Right lobe of liver (tissue), 6 donors: Measurements from ENCODE around the gene CREBZF. TPM values are rescaled to one million over a fixed set of nuclear protein-coding genes. Genes with fewer than 3 reads are reported as not detected.

Source experiments
- ATAC-seq, 4 donors: fragments of 200-7000 bp; cut with Tn5 transposase; one replicate each; pipeline ENCODE4 v1.9.1; 2020; ENCODE audit warnings: mild to moderate bottlenecking in 4 of 4, moderate library complexity in 4 of 4
- DNase-seq, 3 donors: peaks; one replicate each; pipeline ENCODE4 v3.0.0-alpha.2; 2020
- H3K27ac ChIP-seq, 3 donors: fragments of 200-600 bp; one replicate each; pipeline ENCODE4 v1.8.0; 2022
- H3K27me3 ChIP-seq, 2 donors: fragments of 200-600 bp; one replicate each; pipeline ENCODE4 v1.8.0; 2022
- H3K36me3 ChIP-seq, 4 donors: fragments of 200-600 bp; sonication (generic) in 1 of 4; one replicate each; pipeline versions ENCODE4 v1.5.1 to v1.8.0; 2017 to 2022; ENCODE audit warnings: control low read depth in 1 of 4
- H3K4me1 ChIP-seq, 4 donors: fragments of 200-600 bp; sonication (generic) in 1 of 4; one replicate each; pipeline versions ENCODE4 v1.5.1 to v1.8.0; 2017 to 2022; ENCODE audit warnings: control low read depth in 1 of 4
- H3K4me3 ChIP-seq, 3 donors: fragments of 200-600 bp; one replicate each; pipeline ENCODE4 v1.8.0; 2022
- H3K9me3 ChIP-seq, 4 donors: fragments of 200-600 bp; sonication (generic) in 1 of 4; one replicate each; pipeline versions ENCODE4 v1.5.1 to v1.8.0; 2017 to 2022; ENCODE audit warnings: control low read depth in 1 of 4
- POLR2A ChIP-seq: fragments of 450-650 bp; IDR thresholded peaks from one replicate; pipeline ENCODE4 v1.6.1; 2017; ENCODE audit warnings: antibody characterized with exemption, mild to moderate bottlenecking
- WGBS: methylation state at CpG from one replicate; pipeline ENCODE4 v1.1.6; 2018; ENCODE audit warnings: low coverage, low lambda C conversion rate; ENCODE audit not compliant: insufficient coverage; ENCODE audit errors: missing lambda C conversion rate; 5-methylcytosine and 5-hydroxymethylcytosine counted together
- intact Hi-C, 2 donors: fragments of 100-400 bp; cut with DNase I; formaldehyde crosslinking; loops; one replicate each; pipeline versions ENCODE4 v1.11.2 to v1.14.1; 2022
- total RNA-seq, 6 experiments: library from RNA; depleted of rRNA in 2 of 6; stranded (reverse); fragments of >200 nt in 2 of 6; fragmentation: NEBNext Ultra II Directional in 3 of 6; extraction: Animal tissue kit (Norgen Biotek cat#: 25700) in 3 of 6; gene quantifications; one replicate each; pipeline versions ENCODE4 v1.1.0 to v1.2.4, GENCODE V29; 2016 to 2023
- TF ChIP-seq, protein P1 (sequence below), 4 donors: fragments of 200-600 bp in 3 of 4; fragments of 450-650 bp in 1 of 4; IDR thresholded peaks; one replicate each; pipeline versions ENCODE4 v1.5.1 to v1.8.0; 2016 to 2022; ENCODE audit warnings: antibody characterized with exemption in 4 of 4, mild to moderate bottlenecking in 2 of 4
- donor health status: DM: no; HTN: yes; CAD: no.
- donor health status: DM: no; HTN: no; CAD: no.
- donor health status: DM: no; HTN: no; CAD: no.
- donor health status: DM: no; HTN: yes; CAD: no.
- donor health status: DM: no; HTN: yes; CAD: no.

The CREBZF gene
- total RNA-seq, 6 experiments from 2014 or later: 14.1 to 23.0 (median 18.0) TPM

- Histone ChIP-seq H3K36me3 (no peaks in the 10 kb centered on the region), H3K4me1 (no peaks in the 10 kb centered on the region), H3K27me3 (no peaks in the 10 kb centered on the region), H3K4me3 (no peak overlapping the region), H3K9me3 (no peaks in the 10 kb centered on the region), H3K27ac (no peak overlapping the region)
- intact Hi-C loops: no loop called here
- DNase-seq: no peak
- ATAC-seq: no peak
- TF ChIP-seq, protein P1, sequence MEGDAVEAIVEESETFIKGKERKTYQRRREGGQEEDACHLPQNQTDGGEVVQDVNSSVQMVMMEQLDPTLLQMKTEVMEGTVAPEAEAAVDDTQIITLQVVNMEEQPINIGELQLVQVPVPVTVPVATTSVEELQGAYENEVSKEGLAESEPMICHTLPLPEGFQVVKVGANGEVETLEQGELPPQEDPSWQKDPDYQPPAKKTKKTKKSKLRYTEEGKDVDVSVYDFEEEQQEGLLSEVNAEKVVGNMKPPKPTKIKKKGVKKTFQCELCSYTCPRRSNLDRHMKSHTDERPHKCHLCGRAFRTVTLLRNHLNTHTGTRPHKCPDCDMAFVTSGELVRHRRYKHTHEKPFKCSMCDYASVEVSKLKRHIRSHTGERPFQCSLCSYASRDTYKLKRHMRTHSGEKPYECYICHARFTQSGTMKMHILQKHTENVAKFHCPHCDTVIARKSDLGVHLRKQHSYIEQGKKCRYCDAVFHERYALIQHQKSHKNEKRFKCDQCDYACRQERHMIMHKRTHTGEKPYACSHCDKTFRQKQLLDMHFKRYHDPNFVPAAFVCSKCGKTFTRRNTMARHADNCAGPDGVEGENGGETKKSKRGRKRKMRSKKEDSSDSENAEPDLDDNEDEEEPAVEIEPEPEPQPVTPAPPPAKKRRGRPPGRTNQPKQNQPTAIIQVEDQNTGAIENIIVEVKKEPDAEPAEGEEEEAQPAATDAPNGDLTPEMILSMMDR (IDR thresholded peaks at IDR 0.05): no peak
- TF ChIP-seq POLR2A: no peak
Observed at GRCh38 chr11:85695546-85695945, 30.6 kb upstream of the CREBZF start.

DNA sequence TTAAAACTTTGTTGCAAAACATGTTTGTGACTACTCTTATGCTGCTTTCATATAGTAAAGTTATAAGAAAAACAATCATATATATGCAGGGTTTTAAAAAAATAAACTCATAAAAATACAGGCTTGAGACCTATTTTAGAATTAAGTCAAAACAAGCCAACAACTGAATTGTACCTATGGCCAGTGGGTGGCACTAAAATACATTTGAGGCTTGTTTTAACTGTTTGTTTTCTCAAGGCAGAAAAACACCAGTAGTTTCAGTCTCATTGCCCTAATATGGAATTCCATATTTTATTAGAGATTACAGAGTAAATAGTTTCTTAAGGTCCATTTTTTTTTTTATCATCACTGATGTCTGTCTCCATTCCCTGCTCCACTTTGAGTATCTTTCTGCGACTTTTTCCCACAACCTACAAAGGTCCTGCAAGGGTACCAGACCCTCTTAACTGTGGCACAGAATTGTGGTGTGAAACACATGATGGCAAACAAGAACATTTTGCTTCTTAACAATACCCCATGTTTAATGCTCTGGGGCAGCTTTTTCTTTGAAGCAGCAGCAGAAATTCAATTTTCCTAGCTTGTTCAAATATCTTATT is 29.6 kb upstream of the CREBZF start:
- no peak overlapping the region for H3K4me3 ChIP-seq
- H3K4me1 ChIP-seq: no peaks in the 10 kb centered on the region
- no peak overlapping the region for H3K27ac ChIP-seq
- TF ChIP-seq, protein P1 (IDR thresholded peaks at IDR 0.05): peak; percentile 25 to 52 (median 48)
- no peak for TF ChIP-seq POLR2A
- no peaks in the 10 kb centered on the region for H3K9me3 ChIP-seq
- intact Hi-C loops: no loop called here
- H3K27me3 ChIP-seq: no peaks in the 10 kb centered on the region
- DNase-seq: no peak
- no peaks in the 10 kb centered on the region for H3K36me3 ChIP-seq
- 100% methylated on average over 1 of the region's 1 CpG for WGBS
- peak in 3 of 4 donors; percentile 42 to 69 (median 56) for ATAC-seq

DNA sequence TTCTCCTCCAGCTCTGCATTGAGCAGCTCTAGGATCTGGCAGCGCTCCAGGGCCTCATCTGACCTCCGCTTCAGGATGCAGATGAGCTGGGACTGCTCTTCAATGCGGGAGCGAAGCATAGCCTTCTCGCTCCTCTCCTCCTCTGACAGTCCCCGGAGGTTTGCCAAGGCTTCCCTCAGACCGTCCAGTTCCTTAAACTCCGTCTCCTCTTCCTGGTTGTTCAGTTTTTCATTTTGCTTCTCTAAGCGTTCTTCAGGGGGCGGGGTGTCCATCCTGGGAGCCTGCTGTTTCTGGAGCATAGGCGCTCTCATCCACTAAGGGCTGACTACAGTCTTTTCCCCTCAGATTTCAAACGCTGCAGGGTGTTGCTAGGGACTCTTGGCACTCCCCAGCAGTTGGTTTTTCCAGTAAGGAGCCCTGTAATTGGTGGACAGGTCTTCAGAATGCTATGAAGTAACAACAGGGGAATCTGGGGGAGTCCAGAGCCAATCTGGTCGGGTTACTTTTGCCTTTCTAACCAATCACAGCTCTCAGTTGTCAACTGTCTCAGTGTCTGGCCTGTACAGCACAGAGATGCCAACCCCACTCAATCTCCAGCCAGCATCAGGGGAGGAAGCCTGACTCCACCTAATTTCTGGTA is 21.0 kb upstream of the CREBZF start, which contains the start of gene CCDC89:
Gene CCDC89, minus strand, starts transcription at position 376 of the 640 bp plus-strand sequence. Its CDS starts 65 bp downstream, at position 311.
- no peaks in the 10 kb centered on the region for H3K27me3 ChIP-seq
- no peaks in the 10 kb centered on the region for H3K9me3 ChIP-seq
- no peak within 1 kb of the TSS for H3K4me3 ChIP-seq
- no peaks in the 10 kb centered on the region for H3K36me3 ChIP-seq
- ATAC-seq: peak; percentile 53 to 75 (median 69)
- H3K4me1 ChIP-seq: no peaks in the 10 kb centered on the region
- 48% methylated on average over 8 of the region's 13 CpGs for WGBS
- TF ChIP-seq, protein P1 (IDR thresholded peaks at IDR 0.05): no peak
- TF ChIP-seq POLR2A: no peak
- DNase-seq: peak; percentile 32 to 59 (median 59)
- no peak within 1 kb of the TSS for H3K27ac ChIP-seq
- intact Hi-C loops: no loop called here

- Histone ChIP-seq H3K36me3 (no peaks in the 10 kb centered on the region), H3K9me3 (no peaks in the 10 kb centered on the region), H3K4me1 (no peaks in the 10 kb centered on the region), H3K4me3 (no peak overlapping the region), H3K27me3 (no peaks in the 10 kb centered on the region), H3K27ac (no peak overlapping the region)
- WGBS: 63% methylated on average over 10 of the region's 15 CpGs
- ATAC-seq: no peak
- intact Hi-C loops: no loop called here
- no peak for DNase-seq
- no peak for TF ChIP-seq POLR2A
Observed at GRCh38 chr11:85685125-85685819, 20.3 kb upstream of the CREBZF start.
